GM23338 (cell line): Measurements from ENCODE around the gene FAM13C. TPM values are rescaled to one million over a fixed set of nuclear protein-coding genes. Genes with fewer than 3 reads are reported as not detected.

Experiments
- ATAC-seq: fragments of 200-7000 bp; cut with Tn5 transposase; 3 replicates; pipeline ENCODE4 v1.9.1; 2020
- DNase-seq: peaks from one replicate; pipeline ENCODE4 v3.0.0-alpha.2; 2015; ENCODE audit warnings: low spot score
- H2AFZ ChIP-seq: fragments of 200-600 bp; sonication (generic); 2 replicates; pipeline ENCODE4 v1.8.0; 2016; ENCODE audit warnings: antibody characterized with exemption, mild to moderate bottlenecking, moderate library complexity
- H3F3A ChIP-seq: fragments of 200-600 bp; sonication (generic); replicated peaks from 2 replicates; pipeline ENCODE4 v1.8.0; 2017; ENCODE audit warnings: antibody characterized with exemption, mixed run types, low read depth
- H3K27ac ChIP-seq: fragments of 200-600 bp; sonication (generic); 2 replicates; pipeline ENCODE4 v1.6.1; 2016; ENCODE audit warnings: low read depth
- H3K27me3 ChIP-seq: fragments of 200-600 bp; sonication (generic); 2 replicates; pipeline ENCODE4 v1.8.0; 2016; ENCODE audit warnings: mild to moderate bottlenecking, mixed run types, moderate library complexity; ENCODE audit not compliant: insufficient read depth
- H3K36me3 ChIP-seq: fragments of 200-600 bp; sonication (generic); 2 replicates; pipeline ENCODE4 v1.8.0; 2016; ENCODE audit warnings: mild to moderate bottlenecking; ENCODE audit not compliant: insufficient read depth
- H3K4me1 ChIP-seq: fragments of 200-600 bp; sonication (generic); 2 replicates; pipeline ENCODE4 v1.8.0; 2016; ENCODE audit warnings: mild to moderate bottlenecking, moderate library complexity; ENCODE audit not compliant: insufficient read depth
- H3K4me2 ChIP-seq: fragments of 200-600 bp; sonication (generic); 2 replicates; pipeline ENCODE4 v1.7.1; 2017; ENCODE audit warnings: mixed run types
- H3K4me3 ChIP-seq: fragments of 200-600 bp; sonication (generic); 2 replicates; pipeline ENCODE4 v1.6.1; 2016; ENCODE audit warnings: mixed run types
- H3K79me2 ChIP-seq: fragments of 200-600 bp; sonication (generic); replicated peaks from 2 replicates; pipeline ENCODE4 v1.8.0; 2017; ENCODE audit warnings: mild to moderate bottlenecking; ENCODE audit not compliant: insufficient read depth
- H3K9me2 ChIP-seq: fragments of 200-600 bp; sonication (generic); 2 replicates; pipeline ENCODE4 v1.8.0; 2017; ENCODE audit not compliant: insufficient read depth
- H4K20me1 ChIP-seq: fragments of 200-600 bp; sonication (generic); replicated peaks from 2 replicates; pipeline ENCODE4 v1.8.0; 2017; ENCODE audit warnings: mild to moderate bottlenecking; ENCODE audit not compliant: insufficient read depth
- H3K27ac Mint-ChIP-seq: 2 replicates; pipeline ENCODE4 v1.8.0; 2020; ENCODE audit warnings: inconsistent platforms, mild to moderate bottlenecking, moderate library complexity, mixed read lengths
- H3K27me3 Mint-ChIP-seq: 3 replicates; pipeline ENCODE4 v1.8.0; 2022; ENCODE audit warnings: low read depth, mild to moderate bottlenecking, moderate library complexity, mixed read lengths, inconsistent platforms; ENCODE audit not compliant: insufficient read depth, poor library complexity
- H3K36me3 Mint-ChIP-seq: 3 replicates; pipeline ENCODE4 v1.8.0; 2021; ENCODE audit warnings: low read depth, mild to moderate bottlenecking, inconsistent platforms, moderate library complexity, mixed read lengths
- H3K4me1 Mint-ChIP-seq: 3 replicates; pipeline ENCODE4 v1.8.0; 2020; ENCODE audit warnings: mild to moderate bottlenecking, inconsistent platforms, mixed read lengths
- H3K4me3 Mint-ChIP-seq: 3 replicates; pipeline ENCODE4 v1.8.0; 2021; ENCODE audit warnings: moderate library complexity, mild to moderate bottlenecking, inconsistent platforms, mixed read lengths
- H3K9me3 Mint-ChIP-seq: 3 replicates; pipeline ENCODE4 v1.8.0; 2020; ENCODE audit warnings: moderate library complexity, mild to moderate bottlenecking, inconsistent platforms, mixed read lengths
- EZH2 ChIP-seq: fragments of 200-600 bp; sonication (generic); IDR thresholded peaks from one replicate; pipeline ENCODE4 v1.8.0; 2017; ENCODE audit warnings: antibody characterized with exemption, mild to moderate bottlenecking, low read depth; ENCODE audit not compliant: unreplicated experiment
- JUNB ChIP-seq: IDR thresholded peaks from one replicate; pipeline ENCODE4 v1.6.1; 2016; ENCODE audit warnings: antibody characterized with exemption; ENCODE audit not compliant: unreplicated experiment
- ZNF114 ChIP-seq: fragments of 250-450 bp; sonication (Bioruptor Pico); IDR thresholded peaks from 2 replicates; pipeline ENCODE4 v1.5.0; 2020; ENCODE audit warnings: mild to moderate bottlenecking, moderate library complexity
- ZNF331 ChIP-seq: fragments of 250-450 bp; sonication (Bioruptor Pico); IDR thresholded peaks from 2 replicates; pipeline ENCODE4 v1.5.0; 2020; ENCODE audit warnings: low read depth, mild to moderate bottlenecking, moderate library complexity
- polyA plus RNA-seq: library from polyadenylated mRNA; unstranded; fragments of >200 nt; fragmentation: Nextera tagmentation; extraction: Ambion mirVana; gene quantifications from 2 replicates; pipeline ENCODE4 v1.2.1, GENCODE V29; 2016
- total RNA-seq: library from RNA; depleted of rRNA; stranded (reverse); fragments of >200 nt; shearing (Covaris generic); gene quantifications from 2 replicates; pipeline ENCODE4 v1.2.3, GENCODE V29; 2014
- TF ChIP-seq, protein P1 (sequence below): fragments of 250-450 bp; sonication (Bioruptor Pico); IDR thresholded peaks from 2 replicates; pipeline ENCODE4 v1.5.0; 2020; ENCODE audit warnings: mild to moderate bottlenecking, moderate library complexity

Gene FAM13C
- total and polyA plus RNA-seq, 2 experiments from 2014 or later = 0.94 to 2.1 TPM

DNA sequence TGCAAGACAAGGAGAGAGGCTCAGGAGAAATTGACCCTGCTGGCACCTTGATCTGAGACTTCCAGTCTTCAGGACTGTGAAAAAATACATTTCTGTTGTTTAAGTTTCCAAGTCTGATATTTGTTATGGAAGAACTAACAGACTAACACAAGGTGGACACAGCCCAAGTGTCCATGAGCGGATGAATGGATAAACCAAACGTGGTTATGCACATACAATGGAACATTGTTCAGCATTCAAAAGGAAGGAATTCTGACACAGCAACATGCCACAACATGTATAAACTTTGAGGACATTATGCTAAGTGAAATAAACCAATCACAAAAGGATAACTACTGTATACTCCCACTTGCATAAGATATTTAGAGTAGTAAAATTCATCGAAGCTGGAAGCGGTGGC, 76.5 kb downstream of the FAM13C start:
- no peaks in the 10 kb centered on the region for H3K27me3 ChIP-seq
- Mint-ChIP-seq H3K27ac (no peak overlapping the region), H3K9me3 (no peaks in the 10 kb centered on the region; the same call in 2 of the 3 replicates), H3K4me1 (peaks cover 31% of the 10 kb centered on the region), H3K4me3 (no peak overlapping the region), H3K27me3 (peaks cover 4% of the 10 kb centered on the region), H3K36me3 (no peaks in the 10 kb centered on the region)
- H3K36me3 ChIP-seq = no peaks in the 10 kb centered on the region
- no peaks in the 10 kb centered on the region for H4K20me1 ChIP-seq
- no peak overlapping the region for H3K27ac ChIP-seq
- H3F3A ChIP-seq = no peaks in the 10 kb centered on the region
- TF ChIP-seq, protein P1, sequence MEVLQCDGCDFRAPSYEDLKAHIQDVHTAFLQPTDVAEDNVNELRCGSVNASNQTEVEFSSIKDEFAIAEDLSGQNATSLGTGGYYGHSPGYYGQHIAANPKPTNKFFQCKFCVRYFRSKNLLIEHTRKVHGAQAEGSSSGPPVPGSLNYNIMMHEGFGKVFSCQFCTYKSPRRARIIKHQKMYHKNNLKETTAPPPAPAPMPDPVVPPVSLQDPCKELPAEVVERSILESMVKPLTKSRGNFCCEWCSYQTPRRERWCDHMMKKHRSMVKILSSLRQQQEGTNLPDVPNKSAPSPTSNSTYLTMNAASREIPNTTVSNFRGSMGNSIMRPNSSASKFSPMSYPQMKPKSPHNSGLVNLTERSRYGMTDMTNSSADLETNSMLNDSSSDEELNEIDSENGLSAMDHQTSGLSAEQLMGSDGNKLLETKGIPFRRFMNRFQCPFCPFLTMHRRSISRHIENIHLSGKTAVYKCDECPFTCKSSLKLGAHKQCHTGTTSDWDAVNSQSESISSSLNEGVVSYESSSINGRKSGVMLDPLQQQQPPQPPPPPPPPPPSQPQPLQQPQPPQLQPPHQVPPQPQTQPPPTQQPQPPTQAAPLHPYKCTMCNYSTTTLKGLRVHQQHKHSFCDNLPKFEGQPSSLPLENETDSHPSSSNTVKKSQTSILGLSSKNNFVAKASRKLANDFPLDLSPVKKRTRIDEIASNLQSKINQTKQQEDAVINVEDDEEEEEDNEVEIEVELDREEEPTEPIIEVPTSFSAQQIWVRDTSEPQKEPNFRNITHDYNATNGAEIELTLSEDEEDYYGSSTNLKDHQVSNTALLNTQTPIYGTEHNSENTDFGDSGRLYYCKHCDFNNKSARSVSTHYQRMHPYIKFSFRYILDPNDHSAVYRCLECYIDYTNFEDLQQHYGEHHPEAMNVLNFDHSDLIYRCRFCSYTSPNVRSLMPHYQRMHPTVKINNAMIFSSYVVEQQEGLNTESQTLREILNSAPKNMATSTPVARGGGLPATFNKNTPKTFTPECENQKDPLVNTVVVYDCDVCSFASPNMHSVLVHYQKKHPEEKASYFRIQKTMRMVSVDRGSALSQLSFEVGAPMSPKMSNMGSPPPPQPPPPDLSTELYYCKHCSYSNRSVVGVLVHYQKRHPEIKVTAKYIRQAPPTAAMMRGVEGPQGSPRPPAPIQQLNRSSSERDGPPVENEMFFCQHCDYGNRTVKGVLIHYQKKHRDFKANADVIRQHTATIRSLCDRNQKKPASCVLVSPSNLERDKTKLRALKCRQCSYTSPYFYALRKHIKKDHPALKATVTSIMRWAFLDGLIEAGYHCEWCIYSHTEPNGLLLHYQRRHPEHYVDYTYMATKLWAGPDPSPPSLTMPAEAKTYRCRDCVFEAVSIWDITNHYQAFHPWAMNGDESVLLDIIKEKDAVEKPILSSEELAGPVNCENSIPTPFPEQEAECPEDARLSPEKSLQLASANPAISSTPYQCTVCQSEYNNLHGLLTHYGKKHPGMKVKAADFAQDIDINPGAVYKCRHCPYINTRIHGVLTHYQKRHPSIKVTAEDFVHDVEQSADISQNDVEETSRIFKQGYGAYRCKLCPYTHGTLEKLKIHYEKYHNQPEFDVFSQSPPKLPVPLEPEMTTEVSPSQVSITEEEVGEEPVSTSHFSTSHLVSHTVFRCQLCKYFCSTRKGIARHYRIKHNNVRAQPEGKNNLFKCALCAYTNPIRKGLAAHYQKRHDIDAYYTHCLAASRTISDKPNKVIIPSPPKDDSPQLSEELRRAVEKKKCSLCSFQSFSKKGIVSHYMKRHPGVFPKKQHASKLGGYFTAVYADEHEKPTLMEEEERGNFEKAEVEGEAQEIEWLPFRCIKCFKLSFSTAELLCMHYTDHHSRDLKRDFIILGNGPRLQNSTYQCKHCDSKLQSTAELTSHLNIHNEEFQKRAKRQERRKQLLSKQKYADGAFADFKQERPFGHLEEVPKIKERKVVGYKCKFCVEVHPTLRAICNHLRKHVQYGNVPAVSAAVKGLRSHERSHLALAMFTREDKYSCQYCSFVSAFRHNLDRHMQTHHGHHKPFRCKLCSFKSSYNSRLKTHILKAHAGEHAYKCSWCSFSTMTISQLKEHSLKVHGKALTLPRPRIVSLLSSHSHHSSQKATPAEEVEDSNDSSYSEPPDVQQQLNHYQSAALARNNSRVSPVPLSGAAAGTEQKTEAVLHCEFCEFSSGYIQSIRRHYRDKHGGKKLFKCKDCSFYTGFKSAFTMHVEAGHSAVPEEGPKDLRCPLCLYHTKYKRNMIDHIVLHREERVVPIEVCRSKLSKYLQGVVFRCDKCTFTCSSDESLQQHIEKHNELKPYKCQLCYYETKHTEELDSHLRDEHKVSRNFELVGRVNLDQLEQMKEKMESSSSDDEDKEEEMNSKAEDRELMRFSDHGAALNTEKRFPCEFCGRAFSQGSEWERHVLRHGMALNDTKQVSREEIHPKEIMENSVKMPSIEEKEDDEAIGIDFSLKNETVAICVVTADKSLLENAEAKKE (CRISPR knock-in tag) = no peak
- TF ChIP-seq EZH2 (no peak), JUNB (no peak)
- H2AFZ ChIP-seq = no peak overlapping the region
- H3K9me2 ChIP-seq = no peaks in the 10 kb centered on the region; the same call in 1 of the 2 replicates
- no peak for ATAC-seq
- H3K4me2 ChIP-seq = no peak overlapping the region
- no peak for DNase-seq
- peaks cover 20% of the 10 kb centered on the region for H3K4me1 ChIP-seq
- no peaks in the 10 kb centered on the region for H3K79me2 ChIP-seq
- no peak overlapping the region for H3K4me3 ChIP-seq

DNA sequence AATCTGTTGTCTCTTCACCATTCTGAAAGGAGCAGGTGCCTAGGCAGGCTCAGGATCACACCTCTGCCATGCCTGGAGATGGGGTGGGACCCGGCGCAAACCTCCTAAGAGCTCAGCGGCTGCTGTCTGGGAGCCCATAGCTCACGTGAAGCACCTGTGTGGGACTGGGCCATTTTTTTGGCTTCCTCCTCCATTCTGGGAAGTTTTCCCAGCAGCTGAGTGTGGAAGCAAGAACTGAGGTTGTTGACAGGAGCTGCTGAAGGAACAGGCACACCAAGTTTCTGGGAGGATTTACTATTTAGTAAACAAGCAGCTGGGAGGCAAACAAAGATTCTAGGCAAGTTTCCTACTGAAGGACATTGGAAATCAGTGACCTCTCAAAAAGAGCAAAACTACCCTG, 77.3 kb downstream of the FAM13C start:
- peaks cover 25% of the 10 kb centered on the region for H3K4me1 Mint-ChIP-seq
- H3K9me3 Mint-ChIP-seq = no peaks in the 10 kb centered on the region; the same call in 2 of the 3 replicates
- H3K27ac ChIP-seq = no peak overlapping the region
- TF ChIP-seq EZH2 (no peak), JUNB (no peak), ZNF114 (CRISPR knock-in tag) (no peak), ZNF331 (CRISPR knock-in tag) (no peak)
- TF ChIP-seq, protein P1 (CRISPR knock-in tag) = no peak

More for the DNA sequence above, 77.3 kb downstream of the FAM13C start:
- H2AFZ ChIP-seq = no peak overlapping the region
- H3K79me2 ChIP-seq = no peaks in the 10 kb centered on the region
- Mint-ChIP-seq H3K36me3 (no peaks in the 10 kb centered on the region), H3K27me3 (peaks cover 5% of the 10 kb centered on the region), H3K27ac (no peak overlapping the region), H3K4me3 (no peak overlapping the region)
- no peaks in the 10 kb centered on the region for H3K27me3 ChIP-seq
- H3K9me2 ChIP-seq = no peaks in the 10 kb centered on the region; the same call in none of the 2 replicates
- no peak overlapping the region for H3K4me3 ChIP-seq
- H3K4me2 ChIP-seq = no peak overlapping the region
- H3K4me1 ChIP-seq = peaks cover 13% of the 10 kb centered on the region; the same call in 1 of the 2 replicates
- H4K20me1 ChIP-seq = no peaks in the 10 kb centered on the region
- no peaks in the 10 kb centered on the region for H3K36me3 ChIP-seq
- no peaks in the 10 kb centered on the region for H3F3A ChIP-seq
- DNase-seq = no peak
- ATAC-seq = no peak
